Stimulated activated CD8-positive, alpha-beta memory T cell treated with anti-CD3 and anti-CD28 coated beads, Interleukin-7, amount 100 ng/mL, for 24 hours (primary cell): ENCODE measurements around the gene EXD3.
"Not testable (repeated sequence)": the region's sequence is repeated elsewhere in the genome, so short reads cannot be mapped to it uniquely, and the experiment has no call there.

Experiments
- DNase-seq: peaks from one replicate; pipeline ENCODE4 v3.0.0-alpha.2; 2020; ENCODE audit warnings: low read depth

Gene EXD3

GRCh38 chr9:137339908-137340462 lies 83.0 kb downstream of the EXD3 start:
- DNase-seq: not testable (repeated sequence)

- DNase-seq: no peak
These were observed 83.7 kb downstream of the EXD3 start for GRCh38 chr9:137339045-137339907.

- DNase-seq: no peak
These were observed 86.2 kb downstream of the EXD3 start for GRCh38 chr9:137336735-137337134.

GRCh38 chr9:137333016-137333671 lies 89.8 kb downstream of the EXD3 start:
- DNase-seq: no peak

GRCh38 chr9:137331929-137332328 lies 91.0 kb downstream of the EXD3 start:
- no peak for DNase-seq

GRCh38 chr9:137330689-137331088 lies 92.3 kb downstream of the EXD3 start:
- DNase-seq: no peak

GRCh38 chr9:137329590-137329989 lies 93.4 kb downstream of the EXD3 start:
- not testable (repeated sequence) for DNase-seq

GRCh38 chr9:137327641-137328550 lies 95.1 kb downstream of the EXD3 start:
- not testable (repeated sequence) for DNase-seq

GRCh38 chr9:137326445-137327065 lies 96.4 kb downstream of the EXD3 start:
- DNase-seq: no peak

GRCh38 chr9:137325799-137326198 lies 97.2 kb downstream of the EXD3 start:
- no peak for DNase-seq

GRCh38 chr9:137325124-137325523 lies 97.8 kb downstream of the EXD3 start:
- DNase-seq: no peak

GRCh38 chr9:137323531-137324331 lies 99.2 kb downstream of the EXD3 start:
- DNase-seq: no peak

GRCh38 chr9:137321726-137322361 lies 101.1 kb downstream of the EXD3 start:
- no peak for DNase-seq

GRCh38 chr9:137320555-137321384 lies 102.2 kb downstream of the EXD3 start:
- no peak for DNase-seq

- no peak for DNase-seq
These were observed 103.0 kb downstream of the EXD3 start for GRCh38 chr9:137319739-137320551.

- DNase-seq: no peak
These were observed 103.8 kb downstream of the EXD3 start for GRCh38 chr9:137319011-137319738.

GRCh38 chr9:137318602-137319001 lies 104.4 kb downstream of the EXD3 start:
- no peak for DNase-seq
